T-helper 2 cell treated with Interferon-gamma antibody and Interleukin-4, amounts not matched to agents 100 ng/mL and 5 ng/mL, for 36 hours (primary cell): Measurements from ENCODE around the gene PTP4A2. TPM values are rescaled to one million over a fixed set of nuclear protein-coding genes. Genes with fewer than 3 reads are reported as not detected.

Experiments used
- intact Hi-C: fragments of 100-400 bp; cut with micrococcal nuclease; formaldehyde crosslinking; loops from one replicate; pipeline ENCODE4 v1.15.1; 2023
- total RNA-seq: library from RNA; stranded (reverse); gene quantifications from 2 replicates; pipeline ENCODE4 v1.2.3, GENCODE V29; 2022

The PTP4A2 gene
- total RNA-seq, 1 donor from 2014 or later, result 540 TPM

- intact Hi-C loops, result loop anchor here (1.0 to 5.0 kb wide), 2 partner anchors 10 to 35 kb away; no protein-coding TSS in a partner anchor
Measured at GRCh38 chr1:31926853-31927660, 11.1 kb downstream of the PTP4A2 start.

- intact Hi-C loops, result loop anchor here (1.0 to 5.0 kb wide), 2 partner anchors 11 to 36 kb away; no protein-coding TSS in a partner anchor
Measured at GRCh38 chr1:31926252-31926651, 11.9 kb downstream of the PTP4A2 start.

- intact Hi-C loops, result loop anchor here (1.0 to 5.0 kb wide), 2 partner anchors 11 to 36 kb away; no protein-coding TSS in a partner anchor
Measured at GRCh38 chr1:31925824-31926223, 12.3 kb downstream of the PTP4A2 start.

GRCh38 chr1:31924839-31925238 is 13.3 kb downstream of the PTP4A2 start:
- intact Hi-C loops, result loop anchor here (5.0 kb wide), 1 partner anchor 37 kb away; no protein-coding TSS in a partner anchor

- intact Hi-C loops, result no loop called here
Measured at GRCh38 chr1:31923901-31924535, 14.2 kb downstream of the PTP4A2 start.

- intact Hi-C loops, result no loop called here
Measured at GRCh38 chr1:31920956-31921355, 17.2 kb downstream of the PTP4A2 start.

- intact Hi-C loops, result no loop called here
Measured at GRCh38 chr1:31919591-31919990, 18.6 kb downstream of the PTP4A2 start.

GRCh38 chr1:31915438-31915837 is 22.7 kb downstream of the PTP4A2 start:
- intact Hi-C loops, result no loop called here

- intact Hi-C loops, result no loop called here
Measured at GRCh38 chr1:31913968-31914367, 24.2 kb downstream of the PTP4A2 start.

- intact Hi-C loops, result no loop called here
Measured at GRCh38 chr1:31912839-31913239, 25.3 kb downstream of the PTP4A2 start.

- intact Hi-C loops, result no loop called here
Measured at GRCh38 chr1:31911994-31912780, 26.0 kb downstream of the PTP4A2 start.

GRCh38 chr1:31910933-31911332 is 27.2 kb downstream of the PTP4A2 start:
- intact Hi-C loops, result no loop called here

- intact Hi-C loops, result no loop called here
Measured at GRCh38 chr1:31909691-31910090, 28.5 kb downstream of the PTP4A2 start.

- intact Hi-C loops, result no loop called here
Measured at GRCh38 chr1:31906557-31906956, 31.6 kb downstream of the PTP4A2 start.

- intact Hi-C loops, result no loop called here
Measured at GRCh38 chr1:31905681-31906080, 32.5 kb downstream of the PTP4A2 start.

GRCh38 chr1:31905093-31905509 is 33.1 kb downstream of the PTP4A2 start:
- intact Hi-C loops, result no loop called here

- intact Hi-C loops, result no loop called here
Measured at GRCh38 chr1:31904339-31905092, 33.7 kb downstream of the PTP4A2 start.

GRCh38 chr1:31902510-31902860 is 35.7 kb downstream of the PTP4A2 start:
- intact Hi-C loops, result no loop called here

GRCh38 chr1:31901838-31902509 is 36.2 kb downstream of the PTP4A2 start:
- intact Hi-C loops, result no loop called here

- intact Hi-C loops, result no loop called here
Measured at GRCh38 chr1:31900790-31901189, 37.4 kb downstream of the PTP4A2 start.
